Measurements from ENCODE around the gene CENPP. TPM values are rescaled to one million over a fixed set of nuclear protein-coding genes. Genes with fewer than 3 reads are reported as not detected.
"Not testable (repeated sequence)": the region's sequence is repeated elsewhere in the genome, so short reads cannot be mapped to it uniquely, and the experiment has no call there.

CENPP gene
- total RNA-seq, 1 donor: 2.2 TPM

- no peak for TF ChIP-seq CTCF (IDR thresholded peaks at IDR 0.05; ENCODE audit: insufficient read depth, low read depth, low read length)
- H3K4me3 ChIP-seq (ENCODE audit: low read depth, low read length): no peak overlapping the region
Measured at GRCh38 chr9:92619601-92620300, 294.0 kb downstream of the CENPP start.

GRCh38 chr9:92620845-92621244, 295.1 kb downstream of the CENPP start:
- TF ChIP-seq CTCF (IDR thresholded peaks at IDR 0.05; ENCODE audit: insufficient read depth, low read depth, low read length): no peak
- no peak overlapping the region for H3K4me3 ChIP-seq (ENCODE audit: low read depth, low read length)
- no peak for DNase-seq (ENCODE audit: low read depth)

More at GRCh38 chr9:92619601-92620300, 294.0 kb downstream of the CENPP start:
- no peak for DNase-seq (ENCODE audit: low read depth)

GRCh38 chr9:92623936-92624335, 298.2 kb downstream of the CENPP start:
- DNase-seq (ENCODE audit: low read depth): not testable (repeated sequence)

GRCh38 chr9:92626484-92626883, 300.7 kb downstream of the CENPP start:
- TF ChIP-seq CTCF (IDR thresholded peaks at IDR 0.05; ENCODE audit: insufficient read depth, low read depth, low read length): no peak
- peak; percentile 27 for DNase-seq (ENCODE audit: low read depth)

More at GRCh38 chr9:92623936-92624335, 298.2 kb downstream of the CENPP start:
- H3K4me3 ChIP-seq (ENCODE audit: low read depth, low read length): not testable (repeated sequence)

GRCh38 chr9:92627651-92628050, 301.9 kb downstream of the CENPP start:
- H3K4me3 ChIP-seq (ENCODE audit: low read depth, low read length): no peak overlapping the region
- DNase-seq (ENCODE audit: low read depth): no peak
- no peak for TF ChIP-seq CTCF (IDR thresholded peaks at IDR 0.05; ENCODE audit: insufficient read depth, low read depth, low read length)

More at GRCh38 chr9:92626484-92626883, 300.7 kb downstream of the CENPP start:
- H3K4me3 ChIP-seq (ENCODE audit: low read depth, low read length): no peak overlapping the region

- DNase-seq (ENCODE audit: low read depth): no peak
- no peak for TF ChIP-seq CTCF (IDR thresholded peaks at IDR 0.05; ENCODE audit: insufficient read depth, low read depth, low read length)
- no peak overlapping the region for H3K4me3 ChIP-seq (ENCODE audit: low read depth, low read length)
Measured at GRCh38 chr9:92631452-92632343, 305.9 kb downstream of the CENPP start.

GRCh38 chr9:92632641-92633040, 306.9 kb downstream of the CENPP start:
- no peak overlapping the region for H3K4me3 ChIP-seq (ENCODE audit: low read depth, low read length)
- TF ChIP-seq CTCF (IDR thresholded peaks at IDR 0.05; ENCODE audit: insufficient read depth, low read depth, low read length): no peak
- DNase-seq (ENCODE audit: low read depth): no peak

Measured in fibroblast of villous mesenchyme (primary cell).